ENCODE data around the gene CASK.

DNA sequence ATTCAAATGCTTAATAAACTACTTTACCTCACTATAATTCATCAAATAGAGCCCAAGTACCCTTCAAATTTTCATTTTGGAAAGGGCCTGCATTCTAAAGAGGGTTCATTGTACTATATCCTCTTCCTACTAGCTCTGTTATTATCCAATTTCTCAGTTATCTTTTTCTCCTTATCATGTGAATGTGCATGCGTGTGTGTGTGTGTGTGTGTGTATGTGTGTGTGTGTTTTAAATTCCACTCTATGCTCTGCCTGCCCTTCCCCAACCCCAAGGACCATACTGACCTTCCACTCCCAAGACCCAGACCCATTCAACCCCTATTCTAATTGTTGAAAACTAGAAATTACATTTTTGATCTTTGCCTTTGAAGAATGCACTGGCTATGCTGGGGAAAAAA, 33.3 kb downstream of the CASK start:
- TF ChIP-seq, protein P1, sequence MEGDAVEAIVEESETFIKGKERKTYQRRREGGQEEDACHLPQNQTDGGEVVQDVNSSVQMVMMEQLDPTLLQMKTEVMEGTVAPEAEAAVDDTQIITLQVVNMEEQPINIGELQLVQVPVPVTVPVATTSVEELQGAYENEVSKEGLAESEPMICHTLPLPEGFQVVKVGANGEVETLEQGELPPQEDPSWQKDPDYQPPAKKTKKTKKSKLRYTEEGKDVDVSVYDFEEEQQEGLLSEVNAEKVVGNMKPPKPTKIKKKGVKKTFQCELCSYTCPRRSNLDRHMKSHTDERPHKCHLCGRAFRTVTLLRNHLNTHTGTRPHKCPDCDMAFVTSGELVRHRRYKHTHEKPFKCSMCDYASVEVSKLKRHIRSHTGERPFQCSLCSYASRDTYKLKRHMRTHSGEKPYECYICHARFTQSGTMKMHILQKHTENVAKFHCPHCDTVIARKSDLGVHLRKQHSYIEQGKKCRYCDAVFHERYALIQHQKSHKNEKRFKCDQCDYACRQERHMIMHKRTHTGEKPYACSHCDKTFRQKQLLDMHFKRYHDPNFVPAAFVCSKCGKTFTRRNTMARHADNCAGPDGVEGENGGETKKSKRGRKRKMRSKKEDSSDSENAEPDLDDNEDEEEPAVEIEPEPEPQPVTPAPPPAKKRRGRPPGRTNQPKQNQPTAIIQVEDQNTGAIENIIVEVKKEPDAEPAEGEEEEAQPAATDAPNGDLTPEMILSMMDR (IDR thresholded peaks at IDR 0.05) = no peak
- no peak for TF ChIP-seq POLR2A (IDR thresholded peaks at IDR 0.05)

All from adrenal gland (tissue), 5 donors.